SH-SY5Y (cell line): ENCODE results near the gene DYNC2H1.

Source experiments
- GATA2 ChIP-seq: IDR thresholded peaks from 2 replicates; pipeline ENCODE4 v1.6.1; 2011; ENCODE audit warnings: mild to moderate bottlenecking, low read depth, low read length
- GATA3 ChIP-seq: IDR thresholded peaks from 2 replicates; pipeline ENCODE4 v1.6.1; 2011; ENCODE audit warnings: low read depth, mild to moderate bottlenecking, low read length, moderate library complexity

GRCh38 chr11:103078710-103079109 lies 30.5 kb upstream of the DYNC2H1 start:
- TF ChIP-seq GATA3, result no peak
- TF ChIP-seq GATA2, result no peak
